Ishikawa (cell line): ENCODE data around the gene TRMT61A.

ENCODE experiments used
- CEBPB ChIP-seq: IDR thresholded peaks from 2 replicates; pipeline ENCODE4 v1.6.1; 2012
- CREB1 ChIP-seq: IDR thresholded peaks from 2 replicates; pipeline ENCODE4 v1.6.1; 2012; ENCODE audit warnings: low read depth
- EGR1 ChIP-seq: IDR thresholded peaks from 2 replicates; pipeline ENCODE4 v1.6.1; 2012
- EP300 ChIP-seq: IDR thresholded peaks from 2 replicates; pipeline ENCODE4 v1.6.1; 2012; ENCODE audit warnings: borderline replicate concordance
- FOXM1 ChIP-seq: IDR thresholded peaks from 2 replicates; pipeline ENCODE4 v1.6.1; 2012; ENCODE audit warnings: low read depth, borderline replicate concordance
- MAX ChIP-seq: IDR thresholded peaks from 2 replicates; pipeline ENCODE4 v1.6.1; 2012
- NFIC ChIP-seq: IDR thresholded peaks from 2 replicates; pipeline ENCODE4 v1.6.1; 2012
- RAD21 ChIP-seq: IDR thresholded peaks from 2 replicates; pipeline ENCODE4 v1.6.1; 2012; ENCODE audit warnings: low read depth
- TAF1 ChIP-seq: IDR thresholded peaks from 2 replicates; pipeline ENCODE4 v1.6.1; 2012; ENCODE audit warnings: low read depth, mild to moderate bottlenecking
- TCF12 ChIP-seq: IDR thresholded peaks from 2 replicates; pipeline ENCODE4 v1.6.1; 2012; ENCODE audit warnings: low read depth
- TEAD4 ChIP-seq: IDR thresholded peaks from 2 replicates; pipeline ENCODE4 v1.6.1; 2012
- YY1 ChIP-seq: IDR thresholded peaks from 2 replicates; pipeline ENCODE4 v1.6.1; 2012; ENCODE audit warnings: low read depth
- ZBTB7A ChIP-seq: IDR thresholded peaks from 2 replicates; pipeline ENCODE4 v1.6.1; 2012; ENCODE audit warnings: low read depth
- TF ChIP-seq, protein P1 (sequence below): IDR thresholded peaks from 2 replicates; pipeline ENCODE4 v1.6.1; 2012
- TF ChIP-seq, protein P2 (sequence below): IDR thresholded peaks from 2 replicates; pipeline ENCODE4 v1.6.1; 2012; ENCODE audit warnings: low read depth, mild to moderate bottlenecking

TRMT61A gene

GRCh38 chr14:103522649-103523574 lies 6.1 kb upstream of the TRMT61A start, which contains the start of gene CKB:
TSS of gene CKB (minus strand) at chr14:103522830. CDS start at chr14:103522493, 337 bp downstream.
- no peak for TF ChIP-seq YY1
- TF ChIP-seq EP300, result no peak
- TF ChIP-seq, protein P1, sequence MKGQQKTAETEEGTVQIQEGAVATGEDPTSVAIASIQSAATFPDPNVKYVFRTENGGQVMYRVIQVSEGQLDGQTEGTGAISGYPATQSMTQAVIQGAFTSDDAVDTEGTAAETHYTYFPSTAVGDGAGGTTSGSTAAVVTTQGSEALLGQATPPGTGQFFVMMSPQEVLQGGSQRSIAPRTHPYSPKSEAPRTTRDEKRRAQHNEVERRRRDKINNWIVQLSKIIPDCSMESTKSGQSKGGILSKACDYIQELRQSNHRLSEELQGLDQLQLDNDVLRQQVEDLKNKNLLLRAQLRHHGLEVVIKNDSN, result no peak
- TF ChIP-seq ZBTB7A, result no peak; the same call in 1 of the 2 replicates
- TF ChIP-seq NFIC, result no peak
- no peak for TF ChIP-seq CREB1
- TF ChIP-seq, protein P2, sequence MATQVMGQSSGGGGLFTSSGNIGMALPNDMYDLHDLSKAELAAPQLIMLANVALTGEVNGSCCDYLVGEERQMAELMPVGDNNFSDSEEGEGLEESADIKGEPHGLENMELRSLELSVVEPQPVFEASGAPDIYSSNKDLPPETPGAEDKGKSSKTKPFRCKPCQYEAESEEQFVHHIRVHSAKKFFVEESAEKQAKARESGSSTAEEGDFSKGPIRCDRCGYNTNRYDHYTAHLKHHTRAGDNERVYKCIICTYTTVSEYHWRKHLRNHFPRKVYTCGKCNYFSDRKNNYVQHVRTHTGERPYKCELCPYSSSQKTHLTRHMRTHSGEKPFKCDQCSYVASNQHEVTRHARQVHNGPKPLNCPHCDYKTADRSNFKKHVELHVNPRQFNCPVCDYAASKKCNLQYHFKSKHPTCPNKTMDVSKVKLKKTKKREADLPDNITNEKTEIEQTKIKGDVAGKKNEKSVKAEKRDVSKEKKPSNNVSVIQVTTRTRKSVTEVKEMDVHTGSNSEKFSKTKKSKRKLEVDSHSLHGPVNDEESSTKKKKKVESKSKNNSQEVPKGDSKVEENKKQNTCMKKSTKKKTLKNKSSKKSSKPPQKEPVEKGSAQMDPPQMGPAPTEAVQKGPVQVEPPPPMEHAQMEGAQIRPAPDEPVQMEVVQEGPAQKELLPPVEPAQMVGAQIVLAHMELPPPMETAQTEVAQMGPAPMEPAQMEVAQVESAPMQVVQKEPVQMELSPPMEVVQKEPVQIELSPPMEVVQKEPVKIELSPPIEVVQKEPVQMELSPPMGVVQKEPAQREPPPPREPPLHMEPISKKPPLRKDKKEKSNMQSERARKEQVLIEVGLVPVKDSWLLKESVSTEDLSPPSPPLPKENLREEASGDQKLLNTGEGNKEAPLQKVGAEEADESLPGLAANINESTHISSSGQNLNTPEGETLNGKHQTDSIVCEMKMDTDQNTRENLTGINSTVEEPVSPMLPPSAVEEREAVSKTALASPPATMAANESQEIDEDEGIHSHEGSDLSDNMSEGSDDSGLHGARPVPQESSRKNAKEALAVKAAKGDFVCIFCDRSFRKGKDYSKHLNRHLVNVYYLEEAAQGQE, result no peak
- no peak; the same call in 1 of the 2 replicates for TF ChIP-seq TAF1
- TF ChIP-seq EGR1, result no peak
- no peak for TF ChIP-seq CEBPB
- TF ChIP-seq TEAD4, result no peak
- TF ChIP-seq RAD21, result no peak
- no peak for TF ChIP-seq FOXM1
- no peak for TF ChIP-seq TCF12

DNA sequence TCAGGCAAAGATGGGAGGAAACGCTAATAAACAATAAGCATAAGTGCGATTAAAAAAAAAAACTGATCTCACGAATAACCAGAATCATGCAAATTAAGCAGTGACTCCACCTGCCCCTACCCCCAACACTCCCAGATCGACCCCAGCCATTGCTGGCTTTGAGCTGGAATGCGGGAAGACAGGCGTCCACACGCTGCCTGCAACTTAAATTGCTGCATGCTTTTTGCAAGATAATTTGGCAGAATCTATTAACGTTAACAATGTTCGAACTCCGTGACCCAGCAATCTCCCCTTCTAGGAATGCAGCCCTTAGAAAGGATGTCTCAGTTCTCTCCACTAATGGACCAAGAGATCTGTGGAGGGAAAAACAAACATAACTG lies 5.4 kb upstream of the TRMT61A start:
- TF ChIP-seq EGR1 (no peak), YY1 (no peak), CEBPB (no peak), CREB1 (no peak), MAX (no peak)
- TF ChIP-seq, protein P1, result no peak

GRCh38 chr14:103524002-103524935 lies 4.7 kb upstream of the TRMT61A start:
- TF ChIP-seq EP300 (no peak), RAD21 (no peak), CREB1 (no peak), TAF1 (no peak), TCF12 (no peak), MAX (no peak), ZBTB7A (no peak), NFIC (no peak), FOXM1 (no peak), YY1 (no peak), EGR1 (no peak), TEAD4 (no peak), CEBPB (no peak)
- TF ChIP-seq, protein P1, result no peak
- TF ChIP-seq, protein P2, result no peak

- TF ChIP-seq, protein P1, result peak; percentile 55; the same call in 1 of the 2 replicates
- no peak for TF ChIP-seq MAX
Observed at GRCh38 chr14:103526247-103526913, 2.6 kb upstream of the TRMT61A start.
